22Rv1 (cell line): ENCODE results near the gene TRPM3.

Experiments used
- CTCF ChIP-seq: fragments of 450-650 bp; IDR thresholded peaks from 2 replicates; pipeline ENCODE4 v1.5.1; 2017; ENCODE audit warnings: mild to moderate bottlenecking
- ZFX ChIP-seq: fragments of 450-650 bp; IDR thresholded peaks from 2 replicates; pipeline ENCODE4 v1.6.1; 2017; ENCODE audit warnings: antibody characterized with exemption, borderline replicate concordance

- TF ChIP-seq CTCF (no peak), ZFX (no peak)
Measured at GRCh38 chr9:70995511-70995910, 125.9 kb downstream of the TRPM3 start.
